IPS-18c (cell line): ENCODE results near the gene TMSB4X.
"Not testable (repeated sequence)": the region's sequence is repeated elsewhere in the genome, so short reads cannot be mapped to it uniquely, and the experiment has no call there.

Source experiments
- H3K4me3 ChIP-seq: 2 replicates; pipeline ENCODE4 v1.7.0; 2013; ENCODE audit warnings: low read depth, mild to moderate bottlenecking, low read length, moderate library complexity; ENCODE audit not compliant: insufficient read depth
- H3K9me3 ChIP-seq: one replicate; pipeline ENCODE4 v1.6.1; 2013; ENCODE audit warnings: mild to moderate bottlenecking, low read length, moderate library complexity; ENCODE audit not compliant: control insufficient read depth, insufficient read depth

The TMSB4X gene

GRCh38 chrX:12950851-12951594, 23.9 kb upstream of the TMSB4X start:
- H3K9me3 ChIP-seq: peaks cover 2% of the 10 kb centered on the region
- no peak overlapping the region for H3K4me3 ChIP-seq

DNA sequence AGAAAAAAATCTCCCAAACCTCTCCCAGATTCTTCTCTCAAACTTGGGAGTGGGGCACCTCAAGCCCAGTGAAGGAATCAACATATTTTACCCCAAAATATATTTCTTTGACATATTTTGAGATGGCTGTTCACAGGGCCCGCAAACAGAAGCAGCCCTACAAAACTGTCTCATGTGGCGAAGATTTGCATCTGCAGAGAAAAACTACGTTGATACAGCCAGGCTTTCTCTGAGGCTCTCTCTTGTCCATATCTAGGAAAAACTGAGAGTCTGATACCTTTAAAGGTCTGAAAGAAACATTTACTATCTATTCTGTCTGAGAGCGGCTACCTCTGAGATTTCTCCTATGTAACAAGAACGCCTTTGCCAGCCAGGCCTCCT, 23.3 kb upstream of the TMSB4X start:
- Histone ChIP-seq H3K9me3 (peaks cover 2% of the 10 kb centered on the region), H3K4me3 (no peak overlapping the region)

DNA sequence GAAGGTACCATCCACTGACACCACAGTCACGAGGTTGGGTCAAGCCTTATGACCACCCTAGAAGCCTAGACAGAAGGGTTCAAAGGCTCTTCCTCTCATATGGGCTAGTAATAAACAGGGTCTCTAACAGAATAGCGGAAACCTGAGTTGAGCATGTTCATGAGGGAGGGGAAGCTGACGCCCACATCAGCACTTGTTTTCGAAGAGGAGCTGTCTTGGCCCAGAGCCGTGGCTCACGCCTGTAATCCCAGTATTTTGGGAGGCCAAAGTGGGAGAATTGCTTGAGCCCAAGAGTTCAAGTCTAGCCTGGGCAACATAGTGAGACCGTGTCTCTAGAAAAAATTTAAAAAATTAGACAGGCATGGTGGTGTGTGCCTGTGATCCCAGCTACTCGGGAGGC, 21.5 kb upstream of the TMSB4X start:
- no peak overlapping the region for H3K4me3 ChIP-seq
- H3K9me3 ChIP-seq: peaks cover 2% of the 10 kb centered on the region

GRCh38 chrX:12954376-12954775, 20.5 kb upstream of the TMSB4X start:
- H3K4me3 ChIP-seq: no peak overlapping the region
- peaks cover 2% of the 10 kb centered on the region for H3K9me3 ChIP-seq

DNA sequence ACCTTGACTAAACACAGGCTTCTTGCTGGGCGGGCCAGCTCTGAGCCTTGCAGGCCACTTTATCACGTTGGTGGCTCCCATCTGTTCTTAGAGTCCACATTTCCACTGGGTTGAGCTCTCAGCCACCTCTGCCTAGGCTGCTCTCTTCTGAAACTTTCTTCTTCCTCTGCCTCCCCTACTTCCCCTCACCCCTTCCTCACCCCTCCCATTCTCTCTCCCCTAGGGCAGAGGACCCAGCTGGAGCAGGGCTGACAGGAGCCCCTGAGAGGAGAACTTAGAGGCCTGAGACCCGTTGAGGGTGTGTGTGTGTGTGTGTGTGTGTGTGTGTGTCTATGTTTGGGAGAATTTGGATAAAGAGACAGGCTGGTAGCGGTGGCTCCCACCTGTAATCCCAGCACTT, 19.9 kb upstream of the TMSB4X start:
- H3K4me3 ChIP-seq: no peak overlapping the region
- peaks cover 2% of the 10 kb centered on the region for H3K9me3 ChIP-seq

- H3K4me3 ChIP-seq: no peak overlapping the region
- H3K9me3 ChIP-seq: peaks cover 2% of the 10 kb centered on the region
Measured at GRCh38 chrX:12955882-12956703, 18.8 kb upstream of the TMSB4X start.

GRCh38 chrX:12956704-12957534, 18.0 kb upstream of the TMSB4X start:
- Histone ChIP-seq H3K4me3 (no peak overlapping the region), H3K9me3 (peaks cover under 1% of the 10 kb centered on the region)

DNA sequence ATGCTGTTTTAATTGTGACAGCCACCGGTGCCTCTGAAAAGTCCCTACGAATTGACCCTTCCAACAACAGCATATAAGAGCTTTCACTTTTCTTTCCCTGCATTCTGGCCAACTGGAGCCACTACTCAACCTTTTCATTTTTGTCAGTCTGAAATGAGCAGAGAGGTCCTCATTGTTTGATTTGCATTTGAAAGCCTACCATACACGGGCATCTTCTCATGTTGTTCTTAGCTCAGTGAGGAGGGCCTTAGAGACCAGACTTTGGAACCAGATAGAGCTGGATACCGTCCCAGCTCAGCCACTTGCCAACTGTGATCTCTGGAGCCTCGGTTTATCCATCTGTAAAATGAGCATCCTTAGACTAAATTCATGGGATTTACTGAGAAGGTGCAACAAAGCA, 16.9 kb upstream of the TMSB4X start:
- H3K9me3 ChIP-seq: peaks cover 2% of the 10 kb centered on the region
- H3K4me3 ChIP-seq: no peak overlapping the region

DNA sequence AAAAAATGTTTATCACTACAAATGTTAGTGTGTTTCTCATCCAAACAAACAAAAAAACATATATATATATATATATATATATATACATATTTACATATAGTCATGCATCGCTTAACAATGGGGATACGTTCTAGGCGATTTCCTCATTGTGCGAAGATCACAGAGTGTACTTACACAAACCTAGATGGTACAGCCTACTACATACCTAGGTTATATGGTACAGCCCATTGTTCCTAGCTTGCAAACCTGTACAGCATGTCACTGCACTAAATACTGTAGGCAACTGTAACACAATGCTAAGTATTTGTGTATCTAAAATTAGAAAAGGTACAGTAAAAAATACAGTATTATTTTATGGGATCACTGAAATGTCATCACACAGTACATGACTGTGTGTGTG, 16.4 kb upstream of the TMSB4X start:
- Histone ChIP-seq H3K4me3 (no peak overlapping the region), H3K9me3 (peaks cover 2% of the 10 kb centered on the region)

DNA sequence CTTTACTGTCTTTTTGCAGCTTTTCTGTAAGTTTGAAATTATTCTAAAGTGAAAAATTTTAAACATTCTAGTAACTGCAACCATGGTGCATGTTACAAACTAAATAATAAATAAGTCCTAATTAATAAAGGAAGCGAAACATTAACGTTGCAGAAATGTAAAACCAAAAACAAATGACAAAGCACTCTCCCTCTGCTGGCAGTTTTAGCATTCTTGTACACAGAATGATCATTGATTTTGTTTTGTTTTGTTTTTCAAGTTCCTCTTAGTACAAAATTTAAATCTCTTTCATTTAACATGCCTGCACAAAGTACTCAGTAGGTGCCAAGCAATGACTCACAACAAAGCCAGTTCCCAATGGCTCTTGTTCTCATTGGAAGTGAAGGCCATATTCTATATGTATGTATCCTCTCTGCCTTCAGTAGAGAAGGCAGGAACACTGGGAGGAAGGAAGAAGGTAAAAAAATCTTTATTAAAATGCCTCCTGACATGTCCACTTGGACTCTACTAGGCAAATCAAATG, 13.7 kb upstream of the TMSB4X start:
- H3K4me3 ChIP-seq: no peak overlapping the region
- peaks cover 2% of the 10 kb centered on the region for H3K9me3 ChIP-seq

DNA sequence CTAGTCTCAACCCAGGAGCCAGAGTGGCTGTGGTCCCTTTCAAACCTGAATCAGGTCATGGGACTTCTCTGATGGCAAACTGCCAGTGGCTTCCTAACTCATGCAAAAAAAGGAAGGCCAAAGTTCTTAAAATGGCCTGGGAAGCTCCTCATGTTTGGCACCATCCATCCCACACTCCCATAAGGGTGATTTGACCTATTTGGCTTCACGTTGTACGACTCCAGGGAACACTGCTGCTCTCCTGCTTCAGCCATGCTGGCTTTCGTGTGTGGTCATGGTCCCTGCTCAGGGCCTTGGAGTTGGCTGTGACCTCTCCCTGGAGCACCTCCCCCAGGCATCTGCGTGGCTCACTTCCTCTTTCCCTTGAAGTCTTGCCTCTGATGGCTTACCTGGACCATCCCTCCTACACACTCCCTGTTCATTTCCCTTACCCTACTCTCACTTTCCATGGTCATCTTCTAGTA, 12.8 kb upstream of the TMSB4X start:
- peaks cover 2% of the 10 kb centered on the region for H3K9me3 ChIP-seq
- H3K4me3 ChIP-seq: no peak overlapping the region

DNA sequence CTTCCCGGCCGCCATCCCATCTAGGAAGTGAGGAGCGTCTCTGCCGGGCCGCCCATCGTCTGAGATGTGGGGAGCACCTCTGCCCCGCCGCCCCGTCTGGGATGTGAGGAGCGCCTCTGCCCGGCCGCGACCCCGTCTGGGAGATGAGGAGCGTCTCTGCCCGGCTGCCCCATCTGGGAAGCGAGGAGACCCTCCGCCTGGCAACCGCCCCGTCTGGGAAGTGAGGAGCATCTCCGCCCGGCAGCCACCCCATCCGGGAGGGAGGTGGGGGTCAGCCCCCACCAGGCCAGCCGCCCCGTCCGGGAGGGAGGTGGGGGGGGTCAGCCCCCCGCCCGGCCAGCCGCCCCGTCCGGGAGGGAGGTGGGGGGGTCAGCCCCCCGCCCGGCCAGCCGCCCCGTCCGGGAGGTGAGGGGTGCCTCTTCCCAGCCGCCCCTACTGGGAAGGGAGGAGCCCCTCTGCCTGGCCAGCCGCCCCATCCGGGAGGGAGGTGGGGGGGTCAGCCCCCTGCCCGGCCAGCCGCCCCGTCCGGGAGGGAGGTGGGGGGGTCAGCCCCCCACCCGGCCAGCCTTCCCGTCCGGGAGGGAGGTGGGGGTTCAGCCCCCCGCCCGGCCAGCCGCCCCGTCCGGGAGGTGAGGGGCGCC, 11.6 kb upstream of the TMSB4X start:
- not testable (repeated sequence) for H3K9me3 ChIP-seq, H3K4me3 ChIP-seq

DNA sequence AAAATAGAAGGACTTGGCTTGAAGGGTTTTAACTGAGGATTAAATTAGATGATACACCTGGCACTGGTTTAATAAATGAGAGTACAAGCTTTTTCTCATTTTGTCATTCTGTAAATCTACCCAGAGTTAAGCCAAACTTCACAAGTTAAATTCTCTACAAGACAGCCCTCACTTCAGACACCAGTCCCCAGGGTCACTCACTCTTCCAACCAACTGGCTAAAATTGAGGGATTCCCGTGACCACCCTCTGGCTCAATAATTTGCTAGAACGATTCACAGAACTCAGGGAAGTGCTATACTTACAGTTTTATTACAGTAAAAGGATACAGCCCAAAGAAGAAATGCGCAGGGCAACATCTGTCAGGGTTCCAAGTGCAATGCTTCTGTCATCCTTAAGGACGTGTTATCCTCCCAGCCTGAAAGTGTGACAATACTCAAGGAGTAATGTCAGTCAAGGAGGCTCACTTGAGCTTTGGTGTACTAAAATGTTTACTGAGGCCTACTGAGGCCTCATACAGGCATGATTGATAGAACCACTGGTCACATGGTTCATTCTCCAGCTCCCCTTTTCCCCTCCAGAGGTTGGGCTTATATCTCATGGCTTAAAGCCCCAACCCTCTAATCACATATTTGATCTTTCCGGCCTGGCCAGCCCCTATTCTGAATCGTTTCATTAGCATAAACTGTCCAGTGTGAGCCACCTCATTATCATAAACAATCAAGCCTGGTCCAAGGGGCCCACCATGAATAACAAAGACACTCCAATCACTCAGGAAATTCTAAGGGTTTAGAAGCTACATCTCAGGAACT, 9.6 kb upstream of the TMSB4X start:
- Histone ChIP-seq H3K9me3 (peaks cover 4% of the 10 kb centered on the region), H3K4me3 (no peak overlapping the region)

DNA sequence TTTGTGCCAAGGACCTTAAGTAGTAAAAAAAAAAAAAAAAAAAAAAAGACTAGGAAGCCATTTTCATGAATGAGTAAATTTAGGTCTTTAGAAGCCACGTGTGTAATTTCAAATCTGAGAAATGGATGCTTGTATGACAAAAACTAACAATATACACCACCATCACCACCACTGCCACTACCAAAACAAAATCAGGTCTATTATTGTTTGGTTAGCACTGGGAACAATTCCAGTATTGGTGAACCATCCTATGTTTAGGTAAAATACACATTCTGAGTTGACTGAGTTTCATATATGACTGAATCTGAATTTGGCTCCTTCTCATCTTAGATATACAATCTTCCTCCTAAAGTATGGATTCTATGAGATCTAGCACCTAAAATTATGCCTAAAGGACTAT, 8.8 kb upstream of the TMSB4X start:
- Histone ChIP-seq H3K4me3 (no peak overlapping the region), H3K9me3 (peaks cover 4% of the 10 kb centered on the region)

- Histone ChIP-seq H3K4me3 (no peak overlapping the region), H3K9me3 (peaks cover 6% of the 10 kb centered on the region)
Measured at GRCh38 chrX:12967711-12968465, 7.0 kb upstream of the TMSB4X start.
